ENCODE measurements around the gene TMTC1. TPM values are rescaled to one million over a fixed set of nuclear protein-coding genes. Genes with fewer than 3 reads are reported as not detected.

Gene TMTC1
- total and polyA plus RNA-seq, 9 of the 15 experiments (the other 6 are each of a cell fraction or from before 2014, with no cell fraction given) = under 0.01 to 0.18 (median 0.06) TPM; not detected in 2

- Histone ChIP-seq H3K9me3 (replicated peaks; ENCODE audit: control insufficient read depth, insufficient read depth, low read depth, low read length) (no peaks in the 10 kb centered on the region), H3K4me1 (replicated peaks in 1 of 2; ENCODE audit: control insufficient read depth in 2 of 2, insufficient read depth in 2 of 2, low read length in 2 of 2) (no peaks in the 10 kb centered on the region), H3K4me3 (no peak overlapping the region), H3K27me3 (ENCODE audit: control insufficient read depth in 2 of 2, insufficient read depth in 2 of 2, low read length in 2 of 2) (no peaks in the 10 kb centered on the region), H3K79me2 (ENCODE audit: control insufficient read depth, insufficient read depth, low read length) (no peaks in the 10 kb centered on the region), H3K4me2 (ENCODE audit: insufficient read depth, low read length) (no peak overlapping the region), H3K27ac (ENCODE audit: extremely low read depth, low read depth, low read length) (no peak overlapping the region), H3K36me3 (ENCODE audit: control insufficient read depth, insufficient read depth, low read length) (no peaks in the 10 kb centered on the region), H3K9me1 (ENCODE audit: control insufficient read depth, insufficient read depth, low read length) (no peaks in the 10 kb centered on the region), H4K20me1 (replicated peaks; ENCODE audit: control insufficient read depth, insufficient read depth, low read length) (no peaks in the 10 kb centered on the region), H2AFZ (ENCODE audit: low read depth, low read length) (no peak overlapping the region), H3K9ac (ENCODE audit: insufficient read depth in 1 of 2, low read depth in 2 of 2, low read length in 2 of 2) (no peak overlapping the region)
- TF ChIP-seq NELFE (IDR thresholded peaks at IDR 0.05; ENCODE audit: insufficient read depth, insufficient read length) (no peak), ZKSCAN8 (CRISPR knock-in tag; IDR thresholded peaks at IDR 0.05) (no peak), TEAD4 (IDR thresholded peaks at IDR 0.05; ENCODE audit: low read length) (no peak), TEAD4 (CRISPR knock-in tag; IDR thresholded peaks at IDR 0.05; ENCODE audit: borderline replicate concordance) (no peak), ZMIZ1 (IDR thresholded peaks at IDR 0.05; ENCODE audit: low read depth in 2 of 2, low read length in 2 of 2) (no peak), THRAP3 (IDR thresholded peaks at IDR 0.05; ENCODE audit: borderline replicate concordance) (no peak), GATAD2A (IDR thresholded peaks at IDR 0.05) (no peak), ZNF124 (CRISPR knock-in tag; IDR thresholded peaks at IDR 0.05) (no peak), KDM2B (CRISPR knock-in tag; IDR thresholded peaks at IDR 0.05) (no peak), ZBTB43 (CRISPR knock-in tag; IDR thresholded peaks at IDR 0.05) (no peak)
- ChIA-PET POLR2A (no interaction called here), CTCF (ENCODE audit: low intra/inter-chr PET ratio) (no interaction called here)
- DNase-seq (ENCODE audit: extremely low read depth in 1 of 4, low spot score in 3 of 4) = no peak
- intact Hi-C loops (cut with micrococcal nuclease) = no loop called here
- no peak for FAIRE-seq
- BruUV-seq (replicated peaks) = no TSS peak
- ATAC-seq = no peak
- in situ Hi-C loops (cut with MboI) = no loop called here
These were observed 26.9 kb downstream of the TMTC1 start for GRCh38 chr12:29756741-29757390.

All from K562 (cell line).